Liver (tissue), 2 donors: ENCODE results near the gene OTOA.
A peak's percentile ranks its signal among the peaks of the same experiment; 100 is the strongest.
"Not testable (repeated sequence)": the region's sequence is repeated elsewhere in the genome, so short reads cannot be mapped to it uniquely, and the experiment has no call there.

Experiments used
- TF ChIP-seq, protein P1 (sequence below): fragments of 150-350 bp; IDR thresholded peaks from 2 replicates; pipeline ENCODE4 v1.5.1; 2017; ENCODE audit warnings: improper control_type of control experiment, low read depth, low read length; ENCODE audit not compliant: missing input control
- TF ChIP-seq, protein P2 (sequence below): IDR thresholded peaks from 2 replicates; pipeline ENCODE4 v1.6.1; 2016; ENCODE audit warnings: antibody characterized with exemption
- donor health status: healthy.

DNA sequence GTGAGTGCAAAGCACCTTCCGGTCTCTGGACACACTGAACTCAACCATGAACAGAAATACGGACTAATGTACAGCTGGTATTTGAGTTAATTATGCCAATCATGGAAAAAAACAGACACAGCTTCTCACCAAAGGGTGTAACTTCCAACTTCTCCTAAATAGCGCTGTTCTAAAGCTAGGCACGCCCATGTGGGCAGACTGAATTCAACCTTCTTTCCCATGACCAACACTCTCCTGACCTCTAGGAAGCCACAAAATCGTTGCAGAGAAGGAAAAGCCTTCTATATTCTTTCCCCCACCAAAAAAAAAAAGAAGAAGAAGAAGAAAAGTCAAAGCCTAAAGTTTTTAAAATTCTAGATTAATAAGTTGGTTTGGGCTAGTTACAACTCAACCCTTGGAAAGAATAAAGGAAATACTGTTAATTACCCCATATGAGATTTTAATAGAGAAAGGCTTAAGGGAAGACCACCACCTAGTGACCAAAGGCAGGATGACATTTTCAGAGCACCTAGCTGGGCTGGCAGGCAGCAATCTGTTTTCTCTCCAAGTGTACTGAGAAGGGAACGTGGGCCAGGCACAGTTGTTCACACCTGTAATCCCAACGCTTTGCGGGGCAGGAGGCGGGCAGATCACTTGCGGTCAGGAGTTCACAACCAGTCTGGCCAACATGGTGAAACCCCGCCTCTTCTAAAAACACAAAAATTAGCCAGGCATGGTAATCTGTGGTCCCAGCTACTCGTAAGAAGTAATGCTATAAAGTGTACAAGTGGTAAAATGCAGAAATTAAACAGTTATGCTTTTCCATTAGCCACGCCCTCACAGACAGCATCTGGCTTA lies 138.0 kb downstream of the OTOA start:
- TF ChIP-seq, protein P1, sequence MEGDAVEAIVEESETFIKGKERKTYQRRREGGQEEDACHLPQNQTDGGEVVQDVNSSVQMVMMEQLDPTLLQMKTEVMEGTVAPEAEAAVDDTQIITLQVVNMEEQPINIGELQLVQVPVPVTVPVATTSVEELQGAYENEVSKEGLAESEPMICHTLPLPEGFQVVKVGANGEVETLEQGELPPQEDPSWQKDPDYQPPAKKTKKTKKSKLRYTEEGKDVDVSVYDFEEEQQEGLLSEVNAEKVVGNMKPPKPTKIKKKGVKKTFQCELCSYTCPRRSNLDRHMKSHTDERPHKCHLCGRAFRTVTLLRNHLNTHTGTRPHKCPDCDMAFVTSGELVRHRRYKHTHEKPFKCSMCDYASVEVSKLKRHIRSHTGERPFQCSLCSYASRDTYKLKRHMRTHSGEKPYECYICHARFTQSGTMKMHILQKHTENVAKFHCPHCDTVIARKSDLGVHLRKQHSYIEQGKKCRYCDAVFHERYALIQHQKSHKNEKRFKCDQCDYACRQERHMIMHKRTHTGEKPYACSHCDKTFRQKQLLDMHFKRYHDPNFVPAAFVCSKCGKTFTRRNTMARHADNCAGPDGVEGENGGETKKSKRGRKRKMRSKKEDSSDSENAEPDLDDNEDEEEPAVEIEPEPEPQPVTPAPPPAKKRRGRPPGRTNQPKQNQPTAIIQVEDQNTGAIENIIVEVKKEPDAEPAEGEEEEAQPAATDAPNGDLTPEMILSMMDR: peak; percentile 29
- TF ChIP-seq, protein P2, sequence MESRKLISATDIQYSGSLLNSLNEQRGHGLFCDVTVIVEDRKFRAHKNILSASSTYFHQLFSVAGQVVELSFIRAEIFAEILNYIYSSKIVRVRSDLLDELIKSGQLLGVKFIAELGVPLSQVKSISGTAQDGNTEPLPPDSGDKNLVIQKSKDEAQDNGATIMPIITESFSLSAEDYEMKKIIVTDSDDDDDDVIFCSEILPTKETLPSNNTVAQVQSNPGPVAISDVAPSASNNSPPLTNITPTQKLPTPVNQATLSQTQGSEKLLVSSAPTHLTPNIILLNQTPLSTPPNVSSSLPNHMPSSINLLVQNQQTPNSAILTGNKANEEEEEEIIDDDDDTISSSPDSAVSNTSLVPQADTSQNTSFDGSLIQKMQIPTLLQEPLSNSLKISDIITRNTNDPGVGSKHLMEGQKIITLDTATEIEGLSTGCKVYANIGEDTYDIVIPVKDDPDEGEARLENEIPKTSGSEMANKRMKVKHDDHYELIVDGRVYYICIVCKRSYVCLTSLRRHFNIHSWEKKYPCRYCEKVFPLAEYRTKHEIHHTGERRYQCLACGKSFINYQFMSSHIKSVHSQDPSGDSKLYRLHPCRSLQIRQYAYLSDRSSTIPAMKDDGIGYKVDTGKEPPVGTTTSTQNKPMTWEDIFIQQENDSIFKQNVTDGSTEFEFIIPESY: not testable (repeated sequence)
